Thyroid gland (tissue), 4 donors: ENCODE data around the gene STK10. TPM values are rescaled to one million over a fixed set of nuclear protein-coding genes. Genes with fewer than 3 reads are reported as not detected.

Experiments used
- DNase-seq, 2 donors: peaks; one replicate each; pipeline ENCODE4 v3.0.0-alpha.2; 2019
- H3K27ac ChIP-seq, 3 donors: fragments of 200-600 bp; sonication (generic); 1 replicate in 2 of 3; 2 replicates in 1 of 3; pipeline ENCODE4 v1.5.1; 2016 to 2019; ENCODE audit warnings: mild to moderate bottlenecking in 1 of 3, moderate library complexity in 1 of 3
- H3K27me3 ChIP-seq: fragments of 200-600 bp; sonication (generic); one replicate; pipeline ENCODE4 v1.5.1; 2019
- H3K36me3 ChIP-seq, 2 donors: fragments of 200-600 bp; sonication (generic); one replicate each; pipeline ENCODE4 v1.5.1; 2016 to 2019
- H3K4me1 ChIP-seq, 2 donors: fragments of 200-600 bp; sonication (generic); one replicate each; pipeline ENCODE4 v1.5.1; 2017 to 2019
- H3K4me3 ChIP-seq, 3 donors: fragments of 200-600 bp; sonication (generic); replicated peaks in 1 of 3; 1 replicate in 2 of 3; 2 replicates in 1 of 3; pipeline ENCODE4 v1.5.1; 2016; ENCODE audit warnings: mild to moderate bottlenecking in 1 of 3
- H3K9me3 ChIP-seq: fragments of 200-600 bp; sonication (generic); one replicate; pipeline ENCODE4 v1.5.1; 2017
- POLR2A ChIP-seq, 2 donors: fragments of 450-650 bp; IDR thresholded peaks; one replicate each; pipeline ENCODE4 v1.6.1; 2017; ENCODE audit warnings: antibody characterized with exemption in 2 of 2, mild to moderate bottlenecking in 2 of 2, moderate library complexity in 1 of 2
- whole genome bisulfite sequencing, 2 donors: methylation state at CpG; one replicate each; pipeline ENCODE4 v1.1.5; 2017; 5-methylcytosine and 5-hydroxymethylcytosine counted together
- intact Hi-C: fragments of 100-400 bp; cut with DNase I; formaldehyde crosslinking; loops from one replicate; pipeline ENCODE4 v1.15.1; 2023
- total RNA-seq, 4 donors: library from RNA; depleted of rRNA; stranded (reverse); fragments of >200 nt; gene quantifications; one replicate each; pipeline ENCODE4 v1.2.3, GENCODE V29; 2016
- TF ChIP-seq, protein P1 (sequence below), 6 experiments: fragments of 200-600 bp in 3 of 6; fragments of 450-650 bp in 3 of 6; sonication (generic) in 3 of 6; IDR thresholded peaks; one replicate each; pipeline ENCODE4 v1.5.1; 2016 to 2019; ENCODE audit warnings: antibody characterized with exemption in 6 of 6, mild to moderate bottlenecking in 2 of 6, inconsistent platforms in 1 of 6, moderate library complexity in 1 of 6

Gene STK10
- total RNA-seq, 4 donors from 2014 or later: 5.5 to 11.6 (median 8.6) TPM

DNA sequence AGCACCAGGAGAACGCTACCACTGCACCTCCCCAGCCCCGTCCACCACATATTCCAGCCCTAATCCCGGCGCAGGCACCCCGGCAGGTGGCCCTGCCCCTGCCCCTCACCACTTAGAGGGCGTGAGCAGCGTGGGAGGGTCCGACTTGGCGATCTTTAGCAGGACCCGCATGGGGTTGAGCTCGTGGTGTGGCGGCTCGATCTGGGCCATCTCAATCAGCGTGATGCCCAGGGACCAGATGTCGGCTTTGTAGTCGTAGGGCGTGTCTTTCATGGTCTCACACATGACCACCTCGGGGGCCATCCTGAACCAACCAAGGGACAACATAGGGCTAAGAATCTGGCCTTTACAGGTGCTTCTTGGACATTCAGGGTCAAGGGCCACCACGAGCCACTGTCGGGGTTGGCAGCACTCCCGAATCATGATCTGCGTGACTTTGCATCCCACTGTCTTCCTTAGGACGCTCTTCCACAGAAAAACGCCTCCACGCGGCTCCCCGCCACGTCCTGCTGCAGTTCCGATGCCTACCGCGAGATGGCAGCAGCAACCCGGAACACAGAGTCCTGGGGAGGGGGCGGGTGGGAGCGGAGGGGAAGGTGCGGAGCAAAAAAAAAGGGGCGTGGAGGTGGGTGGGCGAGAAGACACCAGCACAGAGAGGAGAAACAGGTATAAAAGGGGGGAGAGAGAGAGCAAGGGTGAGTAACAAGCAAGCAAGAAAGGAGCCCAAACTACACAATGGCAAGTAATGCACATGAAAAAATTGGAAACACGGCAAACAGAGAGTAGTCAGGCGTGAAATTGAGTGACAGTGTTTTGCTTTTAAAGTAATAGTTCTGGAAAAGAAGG is 81.3 kb downstream of the STK10 start:
- intact Hi-C loops: loop anchor here (5.0 to 10.0 kb wide), 3 partner anchors 81 to 588 kb away; partner anchors contain the start of gene STK10
- Histone ChIP-seq H3K27me3 (no peaks in the 10 kb centered on the region), H3K9me3 (no peaks in the 10 kb centered on the region), H3K27ac (no peak overlapping the region), H3K36me3 (no peaks in the 10 kb centered on the region), H3K4me3 (peak overlapping the region in 1 of 3 donors; percentile 10), H3K4me1 (peaks cover 4 to 31% of the 10 kb centered on the region in 2 donors)
- peak; percentile 52 to 56 for DNase-seq
- 17 to 26% methylated on average over 38 to 39 of the region's 39 CpGs for WGBS, 2 donors
- TF ChIP-seq, protein P1, sequence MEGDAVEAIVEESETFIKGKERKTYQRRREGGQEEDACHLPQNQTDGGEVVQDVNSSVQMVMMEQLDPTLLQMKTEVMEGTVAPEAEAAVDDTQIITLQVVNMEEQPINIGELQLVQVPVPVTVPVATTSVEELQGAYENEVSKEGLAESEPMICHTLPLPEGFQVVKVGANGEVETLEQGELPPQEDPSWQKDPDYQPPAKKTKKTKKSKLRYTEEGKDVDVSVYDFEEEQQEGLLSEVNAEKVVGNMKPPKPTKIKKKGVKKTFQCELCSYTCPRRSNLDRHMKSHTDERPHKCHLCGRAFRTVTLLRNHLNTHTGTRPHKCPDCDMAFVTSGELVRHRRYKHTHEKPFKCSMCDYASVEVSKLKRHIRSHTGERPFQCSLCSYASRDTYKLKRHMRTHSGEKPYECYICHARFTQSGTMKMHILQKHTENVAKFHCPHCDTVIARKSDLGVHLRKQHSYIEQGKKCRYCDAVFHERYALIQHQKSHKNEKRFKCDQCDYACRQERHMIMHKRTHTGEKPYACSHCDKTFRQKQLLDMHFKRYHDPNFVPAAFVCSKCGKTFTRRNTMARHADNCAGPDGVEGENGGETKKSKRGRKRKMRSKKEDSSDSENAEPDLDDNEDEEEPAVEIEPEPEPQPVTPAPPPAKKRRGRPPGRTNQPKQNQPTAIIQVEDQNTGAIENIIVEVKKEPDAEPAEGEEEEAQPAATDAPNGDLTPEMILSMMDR (IDR thresholded peaks at IDR 0.05): peak; percentile 69 to 99 (median 83)
- no peak for TF ChIP-seq POLR2A (IDR thresholded peaks at IDR 0.05)

DNA sequence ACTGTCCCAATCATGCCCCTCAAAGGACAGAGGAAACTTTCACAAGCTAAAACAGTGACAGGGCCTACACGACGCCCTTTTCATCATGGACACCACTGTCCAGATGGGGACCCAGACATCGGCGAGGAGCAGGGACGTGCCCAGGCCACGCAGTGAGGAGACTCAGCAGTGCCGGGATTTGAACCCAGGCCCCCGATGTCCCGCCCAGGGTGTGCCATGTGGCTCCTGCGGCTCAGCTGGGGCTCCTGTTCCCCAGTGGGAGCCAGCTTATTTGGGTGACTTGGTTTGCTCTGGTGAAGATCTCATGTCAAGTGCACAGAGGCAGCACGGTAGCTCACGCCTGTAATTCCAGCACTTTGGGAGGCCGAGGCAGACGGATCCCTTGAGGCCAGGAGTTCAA is 82.2 kb downstream of the STK10 start:
- WGBS, 2 donors: 95 to 96% methylated on average over 8 to 14 of the region's 14 CpGs
- Histone ChIP-seq H3K36me3 (no peaks in the 10 kb centered on the region), H3K27me3 (no peaks in the 10 kb centered on the region), H3K4me3 (no peak overlapping the region), H3K9me3 (no peaks in the 10 kb centered on the region), H3K4me1 (peaks cover 4 to 22% of the 10 kb centered on the region in 2 donors), H3K27ac (no peak overlapping the region)
- DNase-seq: no peak
- TF ChIP-seq, protein P1 (IDR thresholded peaks at IDR 0.05): no peak
- TF ChIP-seq POLR2A (IDR thresholded peaks at IDR 0.05): no peak
- intact Hi-C loops: loop anchor here (5.0 to 10.0 kb wide), 3 partner anchors 81 to 589 kb away; partner anchors contain the start of gene STK10

DNA sequence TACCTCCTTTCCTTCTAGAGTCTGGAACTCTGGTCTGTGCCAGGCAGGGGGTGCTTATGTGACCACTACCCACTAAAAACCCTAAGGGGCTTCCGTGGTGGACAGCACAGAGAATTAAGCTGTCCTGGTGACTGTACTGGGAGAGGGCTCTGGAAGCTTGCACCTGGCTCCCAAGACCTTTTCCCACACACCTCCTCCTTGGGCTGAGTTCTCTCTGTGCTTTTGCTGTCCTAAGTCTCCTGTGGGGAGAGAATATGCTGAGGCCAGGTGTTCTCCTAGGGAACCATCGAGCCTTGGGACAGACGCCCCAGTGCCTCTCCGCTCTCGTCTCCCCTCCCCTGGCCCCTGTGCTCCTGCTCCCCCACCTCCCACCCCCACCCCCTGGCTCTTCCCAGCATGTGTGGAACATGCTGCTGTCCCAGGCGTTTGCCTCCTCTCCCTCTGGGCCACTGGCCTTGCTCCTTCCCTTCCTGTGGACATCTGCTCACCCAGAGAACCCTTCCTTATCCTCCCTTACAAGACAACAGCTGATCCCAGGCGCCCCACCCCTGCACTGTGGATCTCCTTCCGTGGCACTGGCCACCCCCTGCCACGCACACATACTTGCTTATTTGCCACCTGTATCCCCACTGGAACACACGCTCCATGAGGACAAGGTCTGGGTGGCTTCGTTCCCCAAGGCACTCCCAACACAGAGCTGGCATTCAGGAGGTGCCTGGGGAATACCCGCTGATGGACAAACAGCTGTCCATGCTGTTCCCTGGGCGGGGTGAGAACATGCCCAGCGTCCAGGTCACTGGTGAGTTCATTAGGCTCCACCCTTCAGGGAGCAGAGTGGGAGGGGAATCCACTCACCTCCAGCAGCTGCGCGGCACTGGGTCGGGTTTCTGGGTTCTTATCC is 83.0 kb downstream of the STK10 start:
- TF ChIP-seq, protein P1 (IDR thresholded peaks at IDR 0.05): no peak
- TF ChIP-seq POLR2A (IDR thresholded peaks at IDR 0.05): no peak
- DNase-seq: no peak
- Histone ChIP-seq H3K4me3 (no peak overlapping the region), H3K4me1 (peaks cover 4 to 20% of the 10 kb centered on the region in 2 donors), H3K27me3 (no peaks in the 10 kb centered on the region), H3K9me3 (no peaks in the 10 kb centered on the region), H3K36me3 (no peaks in the 10 kb centered on the region), H3K27ac (no peak overlapping the region)
- intact Hi-C loops: loop anchor here (5.0 to 10.0 kb wide), 3 partner anchors 82 to 590 kb away; partner anchors contain the start of gene STK10
- WGBS, 2 donors: 93 to 96% methylated on average over 17 of the region's 17 CpGs

DNA sequence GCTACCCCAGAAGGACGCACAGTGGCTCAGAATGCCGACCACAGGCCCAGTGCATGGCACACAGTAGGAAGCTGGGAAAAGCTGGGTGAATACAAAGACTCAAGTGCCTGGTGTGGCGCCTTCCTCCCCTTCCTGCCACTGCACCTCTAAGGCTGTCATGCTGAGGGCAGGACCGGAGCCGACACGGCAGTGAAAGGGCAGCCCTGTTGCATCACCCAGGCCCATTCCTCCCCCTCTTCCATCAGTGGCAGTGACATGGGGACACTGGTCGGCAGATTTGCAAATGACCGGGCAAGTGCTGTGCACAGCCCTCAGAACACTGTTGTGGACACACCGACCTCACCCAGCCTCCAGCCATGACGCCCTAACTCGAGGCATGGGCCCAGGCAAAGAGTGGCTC is 84.0 kb downstream of the STK10 start:
- no peak for DNase-seq
- H3K4me1 ChIP-seq: peaks cover 4 to 20% of the 10 kb centered on the region in 2 donors
- WGBS, 2 donors: 83 to 87% methylated on average over 8 to 11 of the region's 11 CpGs
- H3K4me3 ChIP-seq: no peak overlapping the region
- intact Hi-C loops: loop anchor here (10.0 kb wide), 1 partner anchor 591 kb away; no protein-coding TSS in a partner anchor
- TF ChIP-seq, protein P1 (IDR thresholded peaks at IDR 0.05): no peak
- TF ChIP-seq POLR2A (IDR thresholded peaks at IDR 0.05): no peak
- H3K27me3 ChIP-seq: no peaks in the 10 kb centered on the region
- no peaks in the 10 kb centered on the region for H3K9me3 ChIP-seq
- no peaks in the 10 kb centered on the region for H3K36me3 ChIP-seq
- no peak overlapping the region for H3K27ac ChIP-seq
